ENCODE measurements around the gene TLR2. TPM values are rescaled to one million over a fixed set of nuclear protein-coding genes. Genes with fewer than 3 reads are reported as not detected.

TLR2 gene
- total and polyA plus RNA-seq, 4 donors, result 2.9 to 15.6 (median 6.2) TPM

DNA sequence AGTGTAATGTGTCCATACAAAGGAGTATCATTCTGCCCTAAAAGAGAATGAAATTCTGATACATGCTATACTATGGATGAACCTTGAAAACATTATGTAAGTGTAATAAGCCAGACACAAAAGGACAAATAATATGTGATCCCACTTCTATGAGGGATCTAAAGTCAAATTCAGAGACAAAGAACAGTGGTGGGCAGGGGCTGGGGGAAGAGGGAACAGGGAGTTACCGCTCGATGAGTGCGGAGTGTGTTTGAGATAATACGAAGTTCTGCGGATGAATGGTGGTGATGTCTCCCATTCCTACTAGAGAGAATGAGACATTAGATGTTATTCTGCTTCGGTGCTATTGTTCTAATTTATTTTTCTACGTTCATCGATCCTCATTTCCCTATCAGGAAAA, 46.1 kb upstream of the TLR2 start:
- no peaks in the 10 kb centered on the region for H3K27me3 ChIP-seq (ENCODE audit: control insufficient read depth in 4 of 4, insufficient read depth in 4 of 4, low read length in 3 of 4)
- 97% methylated on average over 8 of the region's 8 CpGs for WGBS
- no peaks in the 10 kb centered on the region for H3K4me1 ChIP-seq (ENCODE audit: control insufficient read depth in 4 of 4, insufficient read depth in 4 of 4, low read length in 3 of 4)
- no peak overlapping the region for H3K9ac ChIP-seq (ENCODE audit: low read depth in 1 of 2, low read length in 2 of 2)
- no peak overlapping the region for H3K4me3 ChIP-seq (ENCODE audit: low read depth in 1 of 3, low read length in 3 of 3)
- H3K9me3 ChIP-seq (ENCODE audit: control insufficient read depth in 4 of 4, low read length in 3 of 4), result no peaks in the 10 kb centered on the region
- TF ChIP-seq, protein P1, sequence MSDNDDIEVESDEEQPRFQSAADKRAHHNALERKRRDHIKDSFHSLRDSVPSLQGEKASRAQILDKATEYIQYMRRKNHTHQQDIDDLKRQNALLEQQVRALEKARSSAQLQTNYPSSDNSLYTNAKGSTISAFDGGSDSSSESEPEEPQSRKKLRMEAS (IDR thresholded peaks at IDR 0.05), result no peak
- TF ChIP-seq HNF4G (IDR thresholded peaks at IDR 0.05) (no peak), FOXA1 (IDR thresholded peaks at IDR 0.05) (no peak), RXRA (IDR thresholded peaks at IDR 0.05) (no peak), GABPA (IDR thresholded peaks at IDR 0.05 in 1 of 2, conservative IDR thresholded peaks at IDR 0.05 in 1 of 2) (no peak)
- no peak overlapping the region for H3K27ac ChIP-seq (ENCODE audit: low read depth in 1 of 2, low read length in 2 of 2)
- DNase-seq (ENCODE audit: low spot score), result no peak
- peaks cover 4 to 44% (median 33%) of the 10 kb centered on the region in 4 donors for H3K36me3 ChIP-seq (ENCODE audit: control insufficient read depth in 4 of 4, insufficient read depth in 3 of 4, low read depth in 1 of 4, low read length in 3 of 4)

DNA sequence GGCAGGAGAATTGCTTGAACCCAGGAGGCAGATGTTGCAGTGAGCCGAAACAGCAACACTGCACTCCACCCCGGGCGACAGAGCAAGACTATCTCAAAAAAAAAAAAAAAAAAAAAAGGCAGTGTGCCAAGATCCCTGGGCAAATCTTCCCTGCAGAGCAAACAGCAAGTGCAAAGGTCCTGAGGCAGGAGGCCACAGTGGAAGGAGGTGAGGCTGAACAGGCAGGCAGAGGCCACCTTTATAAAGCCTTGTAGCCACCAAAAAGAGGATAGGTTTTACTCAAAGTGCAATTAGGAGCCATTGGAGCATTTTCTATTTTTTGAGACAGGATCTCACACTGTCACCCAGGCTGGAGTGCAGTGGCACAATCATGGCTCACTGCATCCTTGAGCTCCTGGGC, 45.1 kb upstream of the TLR2 start:
- Histone ChIP-seq H3K9ac (ENCODE audit: low read depth in 1 of 2, low read length in 2 of 2) (no peak overlapping the region), H3K27ac (ENCODE audit: low read depth in 1 of 2, low read length in 2 of 2) (no peak overlapping the region), H3K4me3 (ENCODE audit: low read depth in 1 of 3, low read length in 3 of 3) (no peak overlapping the region), H3K36me3 (ENCODE audit: control insufficient read depth in 4 of 4, insufficient read depth in 3 of 4, low read depth in 1 of 4, low read length in 3 of 4) (peaks cover 4 to 35% (median 27%) of the 10 kb centered on the region in 4 donors), H3K27me3 (ENCODE audit: control insufficient read depth in 4 of 4, insufficient read depth in 4 of 4, low read length in 3 of 4) (no peaks in the 10 kb centered on the region), H3K9me3 (ENCODE audit: control insufficient read depth in 4 of 4, low read length in 3 of 4) (no peaks in the 10 kb centered on the region), H3K4me1 (ENCODE audit: control insufficient read depth in 4 of 4, insufficient read depth in 4 of 4, low read length in 3 of 4) (no peaks in the 10 kb centered on the region)
- TF ChIP-seq, protein P1 (IDR thresholded peaks at IDR 0.05), result no peak
- TF ChIP-seq YY1 (IDR thresholded peaks at IDR 0.05) (no peak), NR2F2 (IDR thresholded peaks at IDR 0.05) (no peak)
- WGBS, result 59% methylated on average over 3 of the region's 3 CpGs
- no peak for DNase-seq (ENCODE audit: low spot score)

DNA sequence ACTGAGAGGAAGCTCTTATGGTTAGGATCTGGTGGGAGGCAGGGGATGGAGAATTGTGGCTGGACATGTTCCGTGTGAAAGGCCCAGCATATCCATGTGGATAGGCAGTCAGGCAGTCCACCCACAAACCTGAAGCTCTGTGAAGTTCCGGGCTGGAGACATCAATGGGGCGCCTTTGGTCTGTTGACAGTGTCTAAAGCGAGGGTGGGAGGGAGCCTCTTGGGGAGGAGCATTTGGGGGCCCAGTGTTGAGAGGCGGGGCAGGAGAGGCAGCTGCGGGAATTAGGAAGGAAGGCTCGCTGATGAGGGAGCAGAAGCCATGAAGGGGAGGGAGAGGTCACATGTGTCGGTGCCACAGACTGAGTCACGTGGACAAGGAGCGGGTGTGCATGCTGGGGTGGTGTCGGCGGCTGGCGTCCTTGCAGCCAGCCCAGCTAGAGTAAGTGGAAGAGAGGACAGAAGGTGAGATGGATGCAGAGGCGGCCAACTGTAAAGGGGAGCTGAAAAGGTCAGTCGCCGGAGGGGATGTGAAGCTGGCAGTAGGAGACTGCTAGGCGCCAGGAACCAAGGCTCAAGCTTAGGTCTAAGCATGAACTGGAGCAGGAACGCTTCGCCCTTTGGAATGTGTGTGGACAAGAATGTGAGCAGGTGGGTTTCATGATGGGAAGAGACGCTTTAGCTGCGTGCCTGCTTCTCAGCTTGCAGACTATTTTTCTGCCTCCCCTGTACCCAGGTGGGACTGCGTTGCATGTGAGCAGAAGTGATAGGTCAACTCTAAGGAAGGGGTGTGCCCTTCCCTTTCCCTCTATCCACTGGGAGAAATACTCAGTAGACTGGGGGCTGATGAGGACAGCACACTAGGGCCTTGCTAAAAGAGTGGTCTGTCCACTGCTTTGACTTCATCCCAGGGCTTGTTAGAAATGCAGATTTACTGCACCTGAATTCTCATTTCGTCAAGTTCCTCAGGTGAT, 44.0 kb upstream of the TLR2 start:
- no peak overlapping the region for H3K27ac ChIP-seq (ENCODE audit: low read depth in 1 of 2, low read length in 2 of 2)
- peaks cover 4 to 24% (median 18%) of the 10 kb centered on the region in 4 donors for H3K36me3 ChIP-seq (ENCODE audit: control insufficient read depth in 4 of 4, insufficient read depth in 3 of 4, low read depth in 1 of 4, low read length in 3 of 4)
- TF ChIP-seq, protein P2, sequence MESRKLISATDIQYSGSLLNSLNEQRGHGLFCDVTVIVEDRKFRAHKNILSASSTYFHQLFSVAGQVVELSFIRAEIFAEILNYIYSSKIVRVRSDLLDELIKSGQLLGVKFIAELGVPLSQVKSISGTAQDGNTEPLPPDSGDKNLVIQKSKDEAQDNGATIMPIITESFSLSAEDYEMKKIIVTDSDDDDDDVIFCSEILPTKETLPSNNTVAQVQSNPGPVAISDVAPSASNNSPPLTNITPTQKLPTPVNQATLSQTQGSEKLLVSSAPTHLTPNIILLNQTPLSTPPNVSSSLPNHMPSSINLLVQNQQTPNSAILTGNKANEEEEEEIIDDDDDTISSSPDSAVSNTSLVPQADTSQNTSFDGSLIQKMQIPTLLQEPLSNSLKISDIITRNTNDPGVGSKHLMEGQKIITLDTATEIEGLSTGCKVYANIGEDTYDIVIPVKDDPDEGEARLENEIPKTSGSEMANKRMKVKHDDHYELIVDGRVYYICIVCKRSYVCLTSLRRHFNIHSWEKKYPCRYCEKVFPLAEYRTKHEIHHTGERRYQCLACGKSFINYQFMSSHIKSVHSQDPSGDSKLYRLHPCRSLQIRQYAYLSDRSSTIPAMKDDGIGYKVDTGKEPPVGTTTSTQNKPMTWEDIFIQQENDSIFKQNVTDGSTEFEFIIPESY (IDR thresholded peaks at IDR 0.05), result no peak
- no peak for TF ChIP-seq GABPA (IDR thresholded peaks at IDR 0.05 in 1 of 2, conservative IDR thresholded peaks at IDR 0.05 in 1 of 2)
- no peak for TF ChIP-seq CTCF (IDR thresholded peaks at IDR 0.05; ENCODE audit: low read depth, low read length, missing input control)
- no peak for TF ChIP-seq NR2F2 (IDR thresholded peaks at IDR 0.05)
- no peak for TF ChIP-seq HNF4G (IDR thresholded peaks at IDR 0.05)
- TF ChIP-seq ATF3 (IDR thresholded peaks at IDR 0.05), result no peak
- TF ChIP-seq, protein P3, sequence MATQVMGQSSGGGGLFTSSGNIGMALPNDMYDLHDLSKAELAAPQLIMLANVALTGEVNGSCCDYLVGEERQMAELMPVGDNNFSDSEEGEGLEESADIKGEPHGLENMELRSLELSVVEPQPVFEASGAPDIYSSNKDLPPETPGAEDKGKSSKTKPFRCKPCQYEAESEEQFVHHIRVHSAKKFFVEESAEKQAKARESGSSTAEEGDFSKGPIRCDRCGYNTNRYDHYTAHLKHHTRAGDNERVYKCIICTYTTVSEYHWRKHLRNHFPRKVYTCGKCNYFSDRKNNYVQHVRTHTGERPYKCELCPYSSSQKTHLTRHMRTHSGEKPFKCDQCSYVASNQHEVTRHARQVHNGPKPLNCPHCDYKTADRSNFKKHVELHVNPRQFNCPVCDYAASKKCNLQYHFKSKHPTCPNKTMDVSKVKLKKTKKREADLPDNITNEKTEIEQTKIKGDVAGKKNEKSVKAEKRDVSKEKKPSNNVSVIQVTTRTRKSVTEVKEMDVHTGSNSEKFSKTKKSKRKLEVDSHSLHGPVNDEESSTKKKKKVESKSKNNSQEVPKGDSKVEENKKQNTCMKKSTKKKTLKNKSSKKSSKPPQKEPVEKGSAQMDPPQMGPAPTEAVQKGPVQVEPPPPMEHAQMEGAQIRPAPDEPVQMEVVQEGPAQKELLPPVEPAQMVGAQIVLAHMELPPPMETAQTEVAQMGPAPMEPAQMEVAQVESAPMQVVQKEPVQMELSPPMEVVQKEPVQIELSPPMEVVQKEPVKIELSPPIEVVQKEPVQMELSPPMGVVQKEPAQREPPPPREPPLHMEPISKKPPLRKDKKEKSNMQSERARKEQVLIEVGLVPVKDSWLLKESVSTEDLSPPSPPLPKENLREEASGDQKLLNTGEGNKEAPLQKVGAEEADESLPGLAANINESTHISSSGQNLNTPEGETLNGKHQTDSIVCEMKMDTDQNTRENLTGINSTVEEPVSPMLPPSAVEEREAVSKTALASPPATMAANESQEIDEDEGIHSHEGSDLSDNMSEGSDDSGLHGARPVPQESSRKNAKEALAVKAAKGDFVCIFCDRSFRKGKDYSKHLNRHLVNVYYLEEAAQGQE (IDR thresholded peaks at IDR 0.05), result no peak
- TF ChIP-seq FOXA1 (IDR thresholded peaks at IDR 0.05), result no peak
- TF ChIP-seq, protein P1 (IDR thresholded peaks at IDR 0.05), result no peak
- no peak for TF ChIP-seq TAF1 (conservative IDR thresholded peaks at IDR 0.05)
- H3K9me3 ChIP-seq (ENCODE audit: control insufficient read depth in 4 of 4, low read length in 3 of 4), result peaks cover 0 to under 1% (median 0%) of the 10 kb centered on the region in 4 donors
- DNase-seq (ENCODE audit: low spot score), result no peak
- H3K4me3 ChIP-seq (ENCODE audit: low read depth in 1 of 3, low read length in 3 of 3), result no peak overlapping the region
- WGBS, result 87% methylated on average over 23 of the region's 23 CpGs
- no peaks in the 10 kb centered on the region for H3K27me3 ChIP-seq (ENCODE audit: control insufficient read depth in 4 of 4, insufficient read depth in 4 of 4, low read length in 3 of 4)
- H3K9ac ChIP-seq (ENCODE audit: low read depth in 1 of 2, low read length in 2 of 2), result no peak overlapping the region
- H3K4me1 ChIP-seq (ENCODE audit: control insufficient read depth in 4 of 4, insufficient read depth in 4 of 4, low read length in 3 of 4), result no peaks in the 10 kb centered on the region
